Sigmoid colon (tissue), 7 donors: ENCODE results near the gene DYRK4. TPM values are rescaled to one million over a fixed set of nuclear protein-coding genes. Genes with fewer than 3 reads are reported as not detected.

Source experiments
- DNase-seq: peaks from one replicate; pipeline ENCODE4 v3.0.0-alpha.2; 2019
- H3K27ac ChIP-seq, 4 donors: fragments of 200-600 bp; sonication (generic); one replicate each; pipeline ENCODE4 v1.5.1; 2016 to 2019; ENCODE audit warnings: mild to moderate bottlenecking in 1 of 4
- H3K27me3 ChIP-seq, 3 donors: fragments of 200-600 bp; sonication (generic); one replicate each; pipeline ENCODE4 v1.5.1; 2019; ENCODE audit warnings: mild to moderate bottlenecking in 1 of 3
- H3K36me3 ChIP-seq, 4 donors: fragments of 200-600 bp; sonication (generic); one replicate each; pipeline ENCODE4 v1.5.1; 2016 to 2019
- H3K4me1 ChIP-seq, 4 donors: fragments of 200-600 bp; sonication (generic); one replicate each; pipeline ENCODE4 v1.5.1; 2017 to 2019
- H3K4me3 ChIP-seq, 4 donors: fragments of 200-600 bp; sonication (generic); one replicate each; pipeline ENCODE4 v1.5.1; 2017 to 2019; ENCODE audit warnings: mild to moderate bottlenecking in 2 of 4, moderate library complexity in 1 of 4
- H3K9me3 ChIP-seq, 4 donors: fragments of 200-600 bp in 3 of 4; sonication (generic) in 3 of 4; one replicate each; pipeline versions ENCODE4 v1.5.1 to v1.6.1; 2013 to 2019
- CTCF ChIP-seq, 4 experiments: fragments of 450-650 bp in 3 of 4; fragments of 200-600 bp in 1 of 4; IDR thresholded peaks; one replicate each; pipeline ENCODE4 v1.5.1; 2016 to 2019; ENCODE audit warnings: antibody characterized with exemption in 4 of 4, mild to moderate bottlenecking in 3 of 4, moderate library complexity in 2 of 4
- EP300 ChIP-seq, 4 donors: sonication (generic); formaldehyde crosslinking; IDR thresholded peaks; one replicate each; pipeline ENCODE4 v1.6.1; 2017; ENCODE audit warnings: antibody characterized with exemption in 4 of 4
- POLR2A ChIP-seq, 2 donors: fragments of 450-650 bp; IDR thresholded peaks; one replicate each; pipeline ENCODE4 v1.6.1; 2016; ENCODE audit warnings: antibody characterized with exemption in 2 of 2, mild to moderate bottlenecking in 2 of 2, moderate library complexity in 2 of 2
- POLR2AphosphoS5 ChIP-seq, 4 donors: sonication (generic); formaldehyde crosslinking; IDR thresholded peaks; one replicate each; pipeline ENCODE4 v1.6.1; 2017; ENCODE audit warnings: antibody characterized with exemption in 4 of 4
- WGBS, 2 donors: extraction: QIAGEN DNeasy Blood & Tissue Kit; methylation state at CpG; one replicate each; pipeline ENCODE4 v1.1.7; 2013; 5-methylcytosine and 5-hydroxymethylcytosine counted together
- intact Hi-C: fragments of 100-400 bp; cut with DNase I; formaldehyde crosslinking; loops from one replicate; pipeline ENCODE4 v1.15.1; 2023
- polyA plus RNA-seq, 3 donors: library from polyadenylated mRNA; stranded (reverse); fragments of 200-250 nt; gene quantifications; one replicate each; pipeline ENCODE4 v1.2.3, GENCODE V29; 2013
- total RNA-seq, 4 donors: library from RNA; depleted of rRNA; stranded (reverse); fragments of >200 nt; gene quantifications; one replicate each; pipeline ENCODE4 v1.1.0, GENCODE V29; 2016
- donor health status: healthy with polysubstance abuse.
- donor health status: Bipolar disorder and iron deficiency.
- donor health status: healthy.

The DYRK4 gene
- total and polyA plus RNA-seq, 7 donors = 22.5 to 63.5 (median 31.9) TPM

- H3K9me3 ChIP-seq = no peaks in the 10 kb centered on the region
- H3K4me1 ChIP-seq = peaks cover 0 to 9% (median 7%) of the 10 kb centered on the region in 4 donors
- 84 to 85% methylated on average over 6 of the region's 6 CpGs for WGBS, 2 donors
- H3K27me3 ChIP-seq = no peaks in the 10 kb centered on the region
- DNase-seq = no peak
- intact Hi-C loops = no loop called here
- TF ChIP-seq POLR2AphosphoS5 (IDR thresholded peaks at IDR 0.05) (no peak), CTCF (IDR thresholded peaks at IDR 0.05) (no peak), EP300 (IDR thresholded peaks at IDR 0.05) (no peak), POLR2A (IDR thresholded peaks at IDR 0.05) (no peak)
- no peak overlapping the region for H3K27ac ChIP-seq
- H3K36me3 ChIP-seq = no peaks in the 10 kb centered on the region
- H3K4me3 ChIP-seq = no peak overlapping the region
Measured at GRCh38 chr12:4643747-4644146, 81.7 kb downstream of the DYRK4 start.

- Histone ChIP-seq H3K27me3 (no peaks in the 10 kb centered on the region), H3K27ac (no peak overlapping the region), H3K36me3 (no peaks in the 10 kb centered on the region), H3K4me3 (no peak overlapping the region), H3K4me1 (peaks cover 0 to 15% (median 13%) of the 10 kb centered on the region in 4 donors), H3K9me3 (no peaks in the 10 kb centered on the region)
- DNase-seq = no peak
- intact Hi-C loops = loop anchor here (5.0 kb wide), 2 partner anchors 38 to 108 kb away; partner anchors contain the start of gene RAD51AP1
- WGBS, 2 donors = 95 to 99% methylated on average over 1 of the region's 1 CpG
- TF ChIP-seq POLR2AphosphoS5 (IDR thresholded peaks at IDR 0.05) = no peak
- TF ChIP-seq POLR2A (IDR thresholded peaks at IDR 0.05) = no peak
- no peak for TF ChIP-seq EP300 (IDR thresholded peaks at IDR 0.05)
- TF ChIP-seq CTCF (IDR thresholded peaks at IDR 0.05) = no peak
Measured at GRCh38 chr12:4645023-4645422, 83.0 kb downstream of the DYRK4 start.

GRCh38 chr12:4648104-4648500 is 86.1 kb downstream of the DYRK4 start:
- Histone ChIP-seq H3K4me3 (peak overlapping the region; percentile 57 to 68 (median 65)), H3K9me3 (no peaks in the 10 kb centered on the region), H3K36me3 (no peaks in the 10 kb centered on the region), H3K4me1 (peaks cover 0 to 37% (median 23%) of the 10 kb centered on the region in 4 donors), H3K27ac (peak overlapping the region; percentile 81 to 85 (median 84)), H3K27me3 (no peaks in the 10 kb centered on the region)
- TF ChIP-seq POLR2AphosphoS5 (IDR thresholded peaks at IDR 0.05) (no peak), CTCF (IDR thresholded peaks at IDR 0.05) (no peak), EP300 (IDR thresholded peaks at IDR 0.05) (no peak), POLR2A (IDR thresholded peaks at IDR 0.05) (no peak)
- no peak for DNase-seq
- intact Hi-C loops = loop anchor here (5.0 kb wide), 2 partner anchors 41 to 111 kb away; partner anchors contain the start of gene RAD51AP1
- WGBS, 2 donors = 16 to 18% methylated on average over 4 of the region's 4 CpGs

GRCh38 chr12:4648501-4649357 is 86.7 kb downstream of the DYRK4 start, which contains the start of the genes AKAP3 and NDUFA9:
AKAP3 (minus strand) TSS chr12:4649051; CDS start chr12:4638196, 10,855 bp downstream.
NDUFA9 (plus strand) TSS chr12:4649114; CDS start chr12:4649127, 13 bp downstream.
- no peak for TF ChIP-seq EP300 (IDR thresholded peaks at IDR 0.05)
- peak in 1 of 2 donors; percentile 48 for TF ChIP-seq POLR2A (IDR thresholded peaks at IDR 0.05)
- peak; percentile 62 to 87 (median 71) for TF ChIP-seq POLR2AphosphoS5 (IDR thresholded peaks at IDR 0.05)
- no peaks in the 10 kb centered on the region for H3K27me3 ChIP-seq
- intact Hi-C loops = loop anchor here (5.0 kb wide), 2 partner anchors 41 to 111 kb away; partner anchors contain the start of gene RAD51AP1
- peak within 1 kb of the TSS; percentile 81 to 85 (median 84) for H3K27ac ChIP-seq
- H3K9me3 ChIP-seq = no peaks in the 10 kb centered on the region
- peak within 1 kb of the TSS; percentile 57 to 68 (median 65) for H3K4me3 ChIP-seq
- no peaks in the 10 kb centered on the region for H3K36me3 ChIP-seq
- peak; percentile 89 for DNase-seq
- H3K4me1 ChIP-seq = peaks cover 0 to 37% (median 23%) of the 10 kb centered on the region in 4 donors
- 0 to 1% methylated on average over 39 of the region's 39 CpGs for WGBS, 2 donors

- WGBS, 2 donors = 0 to 1% methylated on average over 6 of the region's 6 CpGs
- Histone ChIP-seq H3K27ac (peak overlapping the region; percentile 81 to 85 (median 84)), H3K4me3 (peak overlapping the region; percentile 57 to 68 (median 65)), H3K9me3 (no peaks in the 10 kb centered on the region), H3K4me1 (peaks cover 0 to 37% (median 23%) of the 10 kb centered on the region in 4 donors), H3K27me3 (no peaks in the 10 kb centered on the region), H3K36me3 (peaks cover 0 to 4% (median 0%) of the 10 kb centered on the region in 4 donors)
- no peak for DNase-seq
- intact Hi-C loops = loop anchor here (5.0 kb wide), 2 partner anchors 42 to 112 kb away; partner anchors contain the start of gene RAD51AP1
- TF ChIP-seq POLR2AphosphoS5 (IDR thresholded peaks at IDR 0.05) (no peak), EP300 (IDR thresholded peaks at IDR 0.05) (no peak), CTCF (IDR thresholded peaks at IDR 0.05) (no peak), POLR2A (IDR thresholded peaks at IDR 0.05) (no peak)
Measured at GRCh38 chr12:4649358-4649661, 87.3 kb downstream of the DYRK4 start.
